ENCODE measurements around the gene SLC39A11.
A peak's percentile ranks its signal among the peaks of the same experiment; 100 is the strongest.

Gene SLC39A11

DNA sequence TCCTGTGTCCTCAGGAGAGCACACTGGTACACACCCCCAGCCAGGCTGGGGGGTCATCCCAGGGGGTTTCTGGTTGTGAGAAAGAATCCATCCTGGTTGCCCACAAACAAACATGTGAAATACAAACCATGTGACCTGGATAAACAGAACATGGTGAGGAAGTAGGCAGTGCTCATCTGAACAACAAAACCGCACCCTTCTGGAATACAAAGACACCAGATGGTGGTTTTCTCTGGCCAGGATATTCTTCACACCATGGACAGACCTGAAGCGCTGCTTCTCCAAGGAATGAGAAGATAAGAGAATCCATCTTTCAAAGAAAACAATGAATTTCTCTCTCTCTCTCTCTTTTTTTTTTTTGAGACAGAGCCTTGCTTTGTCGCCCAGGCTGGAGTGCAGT is 302.3 kb downstream of the SLC39A11 start:
- 94% methylated on average over 3 of the region's 3 CpGs for WGBS

DNA sequence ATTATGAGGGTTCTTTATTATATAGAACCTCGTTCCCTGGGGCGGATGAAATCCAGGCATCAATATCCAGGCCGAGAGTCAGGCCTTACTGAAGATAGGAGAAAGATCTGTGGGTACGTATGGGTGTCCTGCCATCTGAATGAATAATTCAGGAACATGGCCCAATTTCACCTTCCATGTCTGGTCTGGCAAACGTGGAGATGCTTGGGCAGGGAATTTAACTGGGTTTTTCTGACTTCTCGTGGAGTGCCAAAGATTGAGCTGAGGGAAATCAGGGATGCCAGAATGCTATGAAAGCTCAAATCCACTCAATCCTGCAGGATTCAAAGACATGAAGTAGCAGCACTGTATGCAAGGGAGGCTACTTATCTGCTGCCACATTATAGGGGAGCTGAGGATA is 302.8 kb downstream of the SLC39A11 start:
- DNase-seq, result no peak
- Histone ChIP-seq H2AFZ (ENCODE audit: low read depth, low read length) (no peak overlapping the region), H3K79me1 (replicated peaks; ENCODE audit: low read length, poor library complexity, severe bottlenecking) (no peaks in the 10 kb centered on the region), H4K8ac (ENCODE audit: low read length) (no peak overlapping the region), H3K4ac (ENCODE audit: low read depth in 1 of 2, low read length in 2 of 2) (no peak overlapping the region), H4K91ac (ENCODE audit: low read length) (no peak overlapping the region), H2BK5ac (ENCODE audit: low read depth, low read length, poor library complexity, severe bottlenecking) (no peak overlapping the region), H3K4me1 (ENCODE audit: control insufficient read depth, insufficient read depth, low read depth, low read length) (peaks cover 2% of the 10 kb centered on the region), H2BK15ac (ENCODE audit: low read depth, poor library complexity, severe bottlenecking) (no peak overlapping the region), H3K4me3 (ENCODE audit: insufficient read depth in 1 of 2, low read depth in 1 of 2, low read length in 2 of 2) (no peak overlapping the region), H2BK12ac (ENCODE audit: low read length in 2 of 2) (no peak overlapping the region), H3K18ac (ENCODE audit: low read depth in 1 of 2, low read length in 2 of 2) (no peak overlapping the region), H3K27me3 (ENCODE audit: control insufficient read depth in 1 of 2, insufficient read depth in 1 of 2, low read length in 2 of 2) (no peaks in the 10 kb centered on the region), H2BK120ac (ENCODE audit: low read depth, low read length) (no peak overlapping the region), H2AK5ac (ENCODE audit: low read length, severe bottlenecking) (no peak overlapping the region), H3K4me2 (ENCODE audit: low read length, poor library complexity, severe bottlenecking) (no peak overlapping the region), H3K9ac (ENCODE audit: low read length) (no peak overlapping the region), H3K9me3 (ENCODE audit: control insufficient read depth, low read length) (peaks cover 24% of the 10 kb centered on the region), H3K14ac (ENCODE audit: low read length in 2 of 2) (no peak overlapping the region), H3K27ac (ENCODE audit: low read length, poor library complexity, severe bottlenecking) (no peak overlapping the region), H3K23ac (ENCODE audit: low read length in 2 of 2) (no peak overlapping the region), H3K36me3 (ENCODE audit: control insufficient read depth in 1 of 2, insufficient read depth in 2 of 2, low read depth in 1 of 2, low read length in 2 of 2) (no peaks in the 10 kb centered on the region)
- 93% methylated on average over 6 of the region's 6 CpGs for WGBS

More for the DNA sequence above, 302.3 kb downstream of the SLC39A11 start:
- Histone ChIP-seq H3K4me2 (ENCODE audit: low read length, poor library complexity, severe bottlenecking) (no peak overlapping the region), H3K23ac (ENCODE audit: low read length in 2 of 2) (no peak overlapping the region), H4K8ac (ENCODE audit: low read length) (no peak overlapping the region), H2AFZ (ENCODE audit: low read depth, low read length) (no peak overlapping the region), H3K4me3 (ENCODE audit: insufficient read depth in 1 of 2, low read depth in 1 of 2, low read length in 2 of 2) (no peak overlapping the region), H3K14ac (ENCODE audit: low read length in 2 of 2) (no peak overlapping the region), H2BK120ac (ENCODE audit: low read depth, low read length) (no peak overlapping the region), H3K79me1 (replicated peaks; ENCODE audit: low read length, poor library complexity, severe bottlenecking) (no peaks in the 10 kb centered on the region), H3K4ac (ENCODE audit: low read depth in 1 of 2, low read length in 2 of 2) (no peak overlapping the region), H2BK12ac (ENCODE audit: low read length in 2 of 2) (no peak overlapping the region), H4K91ac (ENCODE audit: low read length) (no peak overlapping the region), H2BK5ac (ENCODE audit: low read depth, low read length, poor library complexity, severe bottlenecking) (no peak overlapping the region), H2AK5ac (ENCODE audit: low read length, severe bottlenecking) (no peak overlapping the region), H3K9me3 (ENCODE audit: control insufficient read depth, low read length) (peaks cover 27% of the 10 kb centered on the region), H3K36me3 (ENCODE audit: control insufficient read depth in 1 of 2, insufficient read depth in 2 of 2, low read depth in 1 of 2, low read length in 2 of 2) (no peaks in the 10 kb centered on the region), H3K27me3 (ENCODE audit: control insufficient read depth in 1 of 2, insufficient read depth in 1 of 2, low read length in 2 of 2) (no peaks in the 10 kb centered on the region), H3K18ac (ENCODE audit: low read depth in 1 of 2, low read length in 2 of 2) (no peak overlapping the region), H3K27ac (ENCODE audit: low read length, poor library complexity, severe bottlenecking) (no peak overlapping the region), H3K9ac (ENCODE audit: low read length) (no peak overlapping the region), H2BK15ac (ENCODE audit: low read depth, poor library complexity, severe bottlenecking) (no peak overlapping the region), H3K4me1 (ENCODE audit: control insufficient read depth, insufficient read depth, low read depth, low read length) (peaks cover 2% of the 10 kb centered on the region)
- DNase-seq, result no peak

DNA sequence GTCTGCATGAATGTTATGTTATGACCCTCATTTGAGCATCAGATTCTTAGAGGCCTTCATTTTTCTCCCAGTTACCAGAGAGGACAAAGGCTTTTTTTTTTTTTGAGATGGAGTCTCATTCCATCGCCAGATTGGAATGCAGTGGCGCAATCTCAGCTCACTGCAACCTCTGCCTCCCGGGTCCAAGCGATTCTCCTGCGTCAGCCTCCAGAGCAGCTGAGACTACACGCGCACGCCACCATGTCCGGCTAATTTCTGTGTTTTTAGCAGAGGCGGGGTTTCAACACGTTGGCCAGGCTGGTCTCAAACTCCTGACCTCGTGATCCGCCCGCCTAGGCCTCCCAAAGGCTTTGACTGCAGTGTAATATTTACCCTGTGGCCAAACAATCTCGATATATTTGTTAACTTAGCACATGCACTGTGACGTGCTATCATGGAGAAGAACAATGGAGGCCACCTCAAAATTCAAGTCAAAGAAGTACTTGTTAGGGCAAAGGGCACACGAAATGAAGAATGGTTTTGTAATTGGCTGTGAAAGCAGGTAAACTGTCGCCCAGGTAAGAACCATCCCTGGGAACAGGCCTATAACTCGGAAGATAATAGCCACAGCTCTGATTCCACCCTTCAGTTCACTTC is 303.4 kb downstream of the SLC39A11 start:
- Histone ChIP-seq H3K18ac (ENCODE audit: low read depth in 1 of 2, low read length in 2 of 2) (no peak overlapping the region), H4K8ac (ENCODE audit: low read length) (no peak overlapping the region), H2BK120ac (ENCODE audit: low read depth, low read length) (no peak overlapping the region), H3K9ac (ENCODE audit: low read length) (no peak overlapping the region), H3K4me1 (ENCODE audit: control insufficient read depth, insufficient read depth, low read depth, low read length) (peaks cover 2% of the 10 kb centered on the region), H2BK15ac (ENCODE audit: low read depth, poor library complexity, severe bottlenecking) (no peak overlapping the region), H2BK5ac (ENCODE audit: low read depth, low read length, poor library complexity, severe bottlenecking) (no peak overlapping the region), H2AK5ac (ENCODE audit: low read length, severe bottlenecking) (no peak overlapping the region), H3K4me3 (ENCODE audit: insufficient read depth in 1 of 2, low read depth in 1 of 2, low read length in 2 of 2) (no peak overlapping the region), H3K4ac (ENCODE audit: low read depth in 1 of 2, low read length in 2 of 2) (no peak overlapping the region), H3K36me3 (ENCODE audit: control insufficient read depth in 1 of 2, insufficient read depth in 2 of 2, low read depth in 1 of 2, low read length in 2 of 2) (no peaks in the 10 kb centered on the region), H3K27me3 (ENCODE audit: control insufficient read depth in 1 of 2, insufficient read depth in 1 of 2, low read length in 2 of 2) (no peaks in the 10 kb centered on the region), H3K27ac (ENCODE audit: low read length, poor library complexity, severe bottlenecking) (no peak overlapping the region), H4K91ac (ENCODE audit: low read length) (no peak overlapping the region), H3K79me1 (replicated peaks; ENCODE audit: low read length, poor library complexity, severe bottlenecking) (no peaks in the 10 kb centered on the region), H3K9me3 (ENCODE audit: control insufficient read depth, low read length) (peaks cover 18% of the 10 kb centered on the region), H2AFZ (ENCODE audit: low read depth, low read length) (no peak overlapping the region), H3K4me2 (ENCODE audit: low read length, poor library complexity, severe bottlenecking) (no peak overlapping the region), H2BK12ac (ENCODE audit: low read length in 2 of 2) (no peak overlapping the region), H3K14ac (ENCODE audit: low read length in 2 of 2) (no peak overlapping the region), H3K23ac (ENCODE audit: low read length in 2 of 2) (no peak overlapping the region)
- WGBS, result 79% methylated on average over 17 of the region's 19 CpGs
- peak; percentile 26 for DNase-seq

GRCh38 chr17:72786209-72786608 is 306.3 kb downstream of the SLC39A11 start:
- no peak overlapping the region for H3K14ac ChIP-seq (ENCODE audit: low read length in 2 of 2)

More at GRCh38 chr17:72786209-72786608, 306.3 kb downstream of the SLC39A11 start:
- Histone ChIP-seq H2AK5ac (ENCODE audit: low read length, severe bottlenecking) (no peak overlapping the region), H2BK12ac (ENCODE audit: low read length in 2 of 2) (no peak overlapping the region), H2BK120ac (ENCODE audit: low read depth, low read length) (no peak overlapping the region), H3K23ac (ENCODE audit: low read length in 2 of 2) (no peak overlapping the region), H4K91ac (ENCODE audit: low read length) (no peak overlapping the region), H3K9ac (ENCODE audit: low read length) (no peak overlapping the region), H3K4ac (ENCODE audit: low read depth in 1 of 2, low read length in 2 of 2) (no peak overlapping the region), H2BK5ac (ENCODE audit: low read depth, low read length, poor library complexity, severe bottlenecking) (no peak overlapping the region), H3K4me3 (ENCODE audit: insufficient read depth in 1 of 2, low read depth in 1 of 2, low read length in 2 of 2) (no peak overlapping the region), H3K36me3 (ENCODE audit: control insufficient read depth in 1 of 2, insufficient read depth in 2 of 2, low read depth in 1 of 2, low read length in 2 of 2) (no peaks in the 10 kb centered on the region), H3K18ac (ENCODE audit: low read depth in 1 of 2, low read length in 2 of 2) (no peak overlapping the region), H3K9me3 (ENCODE audit: control insufficient read depth, low read length) (no peaks in the 10 kb centered on the region), H3K27me3 (ENCODE audit: control insufficient read depth in 1 of 2, insufficient read depth in 1 of 2, low read length in 2 of 2) (no peaks in the 10 kb centered on the region), H3K79me1 (replicated peaks; ENCODE audit: low read length, poor library complexity, severe bottlenecking) (no peaks in the 10 kb centered on the region), H3K27ac (ENCODE audit: low read length, poor library complexity, severe bottlenecking) (no peak overlapping the region), H2BK15ac (ENCODE audit: low read depth, poor library complexity, severe bottlenecking) (no peak overlapping the region), H4K8ac (ENCODE audit: low read length) (no peak overlapping the region), H3K4me2 (ENCODE audit: low read length, poor library complexity, severe bottlenecking) (no peak overlapping the region), H2AFZ (ENCODE audit: low read depth, low read length) (no peak overlapping the region), H3K4me1 (ENCODE audit: control insufficient read depth, insufficient read depth, low read depth, low read length) (peaks cover 2% of the 10 kb centered on the region)
- no peak for DNase-seq
- WGBS, result 89% methylated on average over 2 of the region's 2 CpGs

Data from mesenchymal stem cell (in vitro differentiated cells and primary cell).